Measurements from ENCODE around the gene TOPORS.

GRCh38 chr9:32550150-32550561, 2.2 kb downstream of the TOPORS start:
- no peak for TF ChIP-seq CTCF (IDR thresholded peaks at IDR 0.05)
- no peak for TF ChIP-seq POLR2A (IDR thresholded peaks at IDR 0.05)
- TF ChIP-seq EP300 (IDR thresholded peaks at IDR 0.05): no peak
